Chondrocyte (in vitro differentiated cells): ENCODE results near the gene CRB2. TPM values are rescaled to one million over a fixed set of nuclear protein-coding genes. Genes with fewer than 3 reads are reported as not detected.

Experiments
- DNase-seq: peaks from one replicate; pipeline ENCODE4 v3.0.0; 2021; ENCODE audit warnings: mixed read lengths, low spot score
- H3K27ac Mint-ChIP-seq: one replicate; pipeline ENCODE4 v1.8.0; 2021; ENCODE audit warnings: mild to moderate bottlenecking, moderate library complexity, mixed read lengths; ENCODE audit not compliant: unreplicated experiment
- H3K27me3 Mint-ChIP-seq: 2 replicates; pipeline ENCODE4 v1.8.0; 2021; ENCODE audit warnings: low read depth, mixed read lengths
- H3K36me3 Mint-ChIP-seq: 2 replicates; pipeline ENCODE4 v1.8.0; 2021; ENCODE audit warnings: low read depth, mixed read lengths
- H3K4me1 Mint-ChIP-seq: 2 replicates; pipeline ENCODE4 v1.8.0; 2021; ENCODE audit warnings: low read depth, mild to moderate bottlenecking, mixed read lengths
- H3K4me3 Mint-ChIP-seq: one replicate; pipeline ENCODE4 v1.8.0; 2021; ENCODE audit warnings: mild to moderate bottlenecking, moderate library complexity, mixed read lengths; ENCODE audit not compliant: unreplicated experiment
- H3K9me3 Mint-ChIP-seq: 2 replicates; pipeline ENCODE4 v1.8.0; 2021; ENCODE audit warnings: low read depth, mixed read lengths
- total RNA-seq: library from RNA; stranded (reverse); gene quantifications from 3 replicates; pipeline ENCODE4 v1.2.1, GENCODE V29; 2021
- TF ChIP-seq, protein P1 (sequence below): fragments of 200-600 bp; sonication (generic); IDR thresholded peaks from 2 replicates; pipeline ENCODE4 v1.5.0; 2021; ENCODE audit warnings: antibody characterized with exemption, mild to moderate bottlenecking, moderate library complexity

The CRB2 gene
- total RNA-seq, 1 donor from 2014 or later, result 0.07 TPM

- Mint-ChIP-seq H3K27me3 (no peaks in the 10 kb centered on the region), H3K36me3 (no peaks in the 10 kb centered on the region), H3K9me3 (no peaks in the 10 kb centered on the region), H3K27ac (peak overlapping the region; percentile 97), H3K4me3 (peak overlapping the region; percentile 31), H3K4me1 (peaks cover 41% of the 10 kb centered on the region)
- TF ChIP-seq, protein P1, sequence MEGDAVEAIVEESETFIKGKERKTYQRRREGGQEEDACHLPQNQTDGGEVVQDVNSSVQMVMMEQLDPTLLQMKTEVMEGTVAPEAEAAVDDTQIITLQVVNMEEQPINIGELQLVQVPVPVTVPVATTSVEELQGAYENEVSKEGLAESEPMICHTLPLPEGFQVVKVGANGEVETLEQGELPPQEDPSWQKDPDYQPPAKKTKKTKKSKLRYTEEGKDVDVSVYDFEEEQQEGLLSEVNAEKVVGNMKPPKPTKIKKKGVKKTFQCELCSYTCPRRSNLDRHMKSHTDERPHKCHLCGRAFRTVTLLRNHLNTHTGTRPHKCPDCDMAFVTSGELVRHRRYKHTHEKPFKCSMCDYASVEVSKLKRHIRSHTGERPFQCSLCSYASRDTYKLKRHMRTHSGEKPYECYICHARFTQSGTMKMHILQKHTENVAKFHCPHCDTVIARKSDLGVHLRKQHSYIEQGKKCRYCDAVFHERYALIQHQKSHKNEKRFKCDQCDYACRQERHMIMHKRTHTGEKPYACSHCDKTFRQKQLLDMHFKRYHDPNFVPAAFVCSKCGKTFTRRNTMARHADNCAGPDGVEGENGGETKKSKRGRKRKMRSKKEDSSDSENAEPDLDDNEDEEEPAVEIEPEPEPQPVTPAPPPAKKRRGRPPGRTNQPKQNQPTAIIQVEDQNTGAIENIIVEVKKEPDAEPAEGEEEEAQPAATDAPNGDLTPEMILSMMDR, result no peak
- no peak for DNase-seq
These were observed 20.0 kb upstream of the CRB2 start for GRCh38 chr9:123335986-123336329.

- Mint-ChIP-seq H3K4me1 (peaks cover 44% of the 10 kb centered on the region), H3K36me3 (no peaks in the 10 kb centered on the region), H3K9me3 (no peaks in the 10 kb centered on the region), H3K4me3 (no peak overlapping the region), H3K27ac (peak overlapping the region; percentile 97), H3K27me3 (no peaks in the 10 kb centered on the region)
- TF ChIP-seq, protein P1, result no peak
- DNase-seq, result no peak
These were observed 19.5 kb upstream of the CRB2 start for GRCh38 chr9:123336449-123336848.

DNA sequence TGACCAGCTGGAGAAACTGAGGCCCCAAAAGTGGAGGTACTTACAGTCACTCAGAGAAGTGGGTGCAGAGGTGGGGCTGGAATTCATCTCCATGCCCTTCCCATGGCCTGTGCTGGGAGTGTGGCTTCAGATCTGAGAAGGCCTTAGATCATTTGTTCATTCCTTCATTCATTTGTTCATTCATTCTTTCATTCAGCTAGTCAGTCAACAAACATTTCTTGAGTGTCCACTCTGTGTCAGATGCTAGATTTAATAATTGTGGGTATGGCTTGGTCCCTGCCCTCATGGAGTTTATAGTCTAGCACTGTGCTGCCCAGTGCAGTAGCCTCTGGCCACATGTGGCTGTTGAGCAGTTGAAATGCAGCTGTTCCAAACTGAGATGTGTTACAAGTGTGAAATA lies 19.0 kb upstream of the CRB2 start:
- H3K27ac Mint-ChIP-seq, result peak overlapping the region; percentile 51

DNA sequence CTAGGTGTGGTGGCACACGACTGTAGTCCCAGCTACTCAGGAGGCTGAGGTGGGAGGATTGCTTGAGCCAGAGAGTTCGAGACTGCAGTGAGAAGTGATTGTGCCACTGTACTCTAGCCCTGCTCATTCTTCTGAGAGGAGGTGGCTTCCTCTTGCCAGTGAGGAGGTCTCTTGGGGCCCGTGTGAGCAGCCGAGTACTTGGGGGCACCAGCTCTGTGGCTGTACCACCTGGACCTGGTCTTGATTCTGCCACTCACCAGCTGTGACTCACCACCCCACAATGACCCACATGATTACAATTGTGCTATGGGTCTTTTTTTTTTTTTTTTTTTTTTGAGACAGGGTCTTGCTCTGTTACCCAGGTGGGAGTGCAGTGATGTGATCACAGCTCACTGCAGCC lies 18.0 kb upstream of the CRB2 start:
- no peaks in the 10 kb centered on the region for H3K9me3 Mint-ChIP-seq

More for the DNA sequence above, 19.0 kb upstream of the CRB2 start:
- H3K27me3 Mint-ChIP-seq, result no peaks in the 10 kb centered on the region
- no peak overlapping the region for H3K4me3 Mint-ChIP-seq
- H3K36me3 Mint-ChIP-seq, result no peaks in the 10 kb centered on the region
- no peaks in the 10 kb centered on the region for H3K9me3 Mint-ChIP-seq
- H3K4me1 Mint-ChIP-seq, result peaks cover 44% of the 10 kb centered on the region
- DNase-seq, result no peak
- TF ChIP-seq, protein P1, result no peak

DNA sequence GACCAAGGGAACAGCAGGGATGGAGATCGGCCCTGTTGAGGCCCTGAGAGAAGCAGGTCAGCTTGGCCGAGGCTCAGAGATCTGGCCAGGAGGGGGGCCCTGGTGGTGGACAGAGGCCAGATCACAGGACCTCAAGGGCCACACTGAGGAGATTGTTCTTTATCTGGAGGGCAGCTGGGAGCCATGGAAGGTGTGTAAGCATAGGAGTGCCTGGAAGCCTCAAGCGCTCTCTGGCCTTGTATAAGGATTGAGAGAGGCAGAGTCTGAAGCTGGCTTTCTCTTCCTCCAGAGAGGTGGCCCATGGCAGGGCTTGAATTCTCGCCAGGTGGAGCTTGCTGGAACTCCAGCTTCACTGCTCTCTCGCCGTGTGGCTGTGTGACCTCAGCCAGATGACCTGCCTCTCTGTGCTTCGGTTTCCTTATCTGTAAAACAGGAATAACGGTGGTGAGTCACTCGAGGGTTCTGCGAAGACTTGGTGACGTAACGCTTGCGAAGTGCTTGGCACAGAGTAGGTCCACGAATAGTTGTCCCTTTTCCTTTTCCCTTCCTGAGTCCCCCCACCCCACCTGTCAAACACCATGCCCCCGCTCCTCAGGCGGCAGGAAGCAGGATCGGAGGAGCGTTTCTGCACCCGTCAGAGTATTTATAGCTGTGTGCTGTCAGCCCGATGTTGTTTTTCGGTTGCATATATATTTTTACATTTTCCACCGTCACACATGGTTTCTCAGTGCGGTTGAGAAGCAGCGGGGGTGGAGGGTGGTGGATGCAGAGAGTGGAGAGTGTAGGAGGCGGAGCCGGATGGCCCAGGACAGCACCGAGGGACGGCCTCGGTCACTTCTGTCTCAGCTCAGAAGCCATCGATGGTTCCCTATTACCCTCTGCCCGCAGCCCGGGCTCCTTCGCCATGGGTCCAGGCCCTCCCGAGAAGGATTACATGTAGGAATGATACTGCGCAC lies 17.0 kb upstream of the CRB2 start:
- H3K9me3 Mint-ChIP-seq, result no peaks in the 10 kb centered on the region
- TF ChIP-seq, protein P1, result no peak
- H3K4me3 Mint-ChIP-seq, result no peak overlapping the region
- no peak overlapping the region for H3K27ac Mint-ChIP-seq
- no peaks in the 10 kb centered on the region for H3K27me3 Mint-ChIP-seq
- no peaks in the 10 kb centered on the region for H3K36me3 Mint-ChIP-seq
- DNase-seq, result no peak
- peaks cover 41% of the 10 kb centered on the region for H3K4me1 Mint-ChIP-seq

More for the DNA sequence above, 18.0 kb upstream of the CRB2 start:
- no peak for DNase-seq
- Mint-ChIP-seq H3K27ac (no peak overlapping the region), H3K4me1 (peaks cover 41% of the 10 kb centered on the region), H3K4me3 (no peak overlapping the region), H3K36me3 (no peaks in the 10 kb centered on the region), H3K27me3 (no peaks in the 10 kb centered on the region)
- TF ChIP-seq, protein P1, result no peak
